ENCODE measurements around the gene DNAJA1.

DNAJA1 gene

DNA sequence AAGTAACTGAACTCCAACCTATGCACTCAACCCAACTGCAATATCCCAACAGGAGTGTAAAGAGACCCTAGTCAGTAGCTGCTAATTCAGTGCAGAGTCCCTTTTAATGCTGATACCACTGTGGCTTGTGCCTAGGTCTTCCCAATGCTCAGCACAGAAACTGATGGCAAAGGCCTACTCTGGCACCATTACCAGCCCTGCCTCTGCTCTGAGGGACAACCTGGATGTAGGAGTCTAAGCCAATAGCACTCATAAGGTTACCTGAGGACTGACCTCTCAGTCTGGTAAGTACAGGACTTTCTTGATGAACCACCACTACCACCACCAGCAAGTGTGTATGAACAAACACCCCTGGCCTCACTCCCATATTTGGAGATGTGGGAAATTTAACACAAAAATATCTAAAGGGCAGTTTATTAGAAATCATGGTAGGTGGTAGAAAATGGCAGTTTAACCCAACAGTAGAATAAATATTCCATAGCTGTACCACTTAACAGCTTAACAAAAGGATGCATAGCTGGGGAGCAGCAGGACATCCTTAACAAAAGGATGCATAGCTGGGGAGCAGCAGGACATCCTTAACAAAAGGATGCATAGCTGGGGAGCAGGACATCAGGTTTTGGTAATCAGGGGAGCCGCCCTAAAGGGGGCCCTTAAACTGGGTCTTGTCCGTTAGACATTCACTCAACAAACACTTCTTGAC is 11.0 kb upstream of the DNAJA1 start:
- H3K9ac ChIP-seq (ENCODE audit: low read depth, low read length, poor library complexity, severe bottlenecking): no peak overlapping the region
- no peak overlapping the region for H2AFZ ChIP-seq (ENCODE audit: low read length)
- H3K4me3 ChIP-seq (ENCODE audit: low read length, poor library complexity, severe bottlenecking): no peak overlapping the region
- H3K4me1 ChIP-seq (ENCODE audit: insufficient read depth, low read length, poor library complexity, severe bottlenecking): no peaks in the 10 kb centered on the region
- no peaks in the 10 kb centered on the region for H3F3A ChIP-seq (ENCODE audit: low read depth)
- TF ChIP-seq, protein P1, sequence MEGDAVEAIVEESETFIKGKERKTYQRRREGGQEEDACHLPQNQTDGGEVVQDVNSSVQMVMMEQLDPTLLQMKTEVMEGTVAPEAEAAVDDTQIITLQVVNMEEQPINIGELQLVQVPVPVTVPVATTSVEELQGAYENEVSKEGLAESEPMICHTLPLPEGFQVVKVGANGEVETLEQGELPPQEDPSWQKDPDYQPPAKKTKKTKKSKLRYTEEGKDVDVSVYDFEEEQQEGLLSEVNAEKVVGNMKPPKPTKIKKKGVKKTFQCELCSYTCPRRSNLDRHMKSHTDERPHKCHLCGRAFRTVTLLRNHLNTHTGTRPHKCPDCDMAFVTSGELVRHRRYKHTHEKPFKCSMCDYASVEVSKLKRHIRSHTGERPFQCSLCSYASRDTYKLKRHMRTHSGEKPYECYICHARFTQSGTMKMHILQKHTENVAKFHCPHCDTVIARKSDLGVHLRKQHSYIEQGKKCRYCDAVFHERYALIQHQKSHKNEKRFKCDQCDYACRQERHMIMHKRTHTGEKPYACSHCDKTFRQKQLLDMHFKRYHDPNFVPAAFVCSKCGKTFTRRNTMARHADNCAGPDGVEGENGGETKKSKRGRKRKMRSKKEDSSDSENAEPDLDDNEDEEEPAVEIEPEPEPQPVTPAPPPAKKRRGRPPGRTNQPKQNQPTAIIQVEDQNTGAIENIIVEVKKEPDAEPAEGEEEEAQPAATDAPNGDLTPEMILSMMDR (conservative IDR thresholded peaks at IDR 0.05; ENCODE audit: low read length): no peak
- TF ChIP-seq EZH2phosphoT487 (IDR thresholded peaks at IDR 0.05; ENCODE audit: borderline replicate concordance): no peak
- no peaks in the 10 kb centered on the region for H3K27me3 ChIP-seq (ENCODE audit: insufficient read depth, low read length, poor library complexity, severe bottlenecking)
- no peaks in the 10 kb centered on the region for H3K36me3 ChIP-seq (ENCODE audit: insufficient read depth, low read length)
- no peaks in the 10 kb centered on the region for H3K9me3 ChIP-seq (ENCODE audit: insufficient read depth, low read depth, low read length)
- H3K9me2 ChIP-seq (replicated peaks; ENCODE audit: low read depth, low read length): no peaks in the 10 kb centered on the region
- H3K4me2 ChIP-seq (ENCODE audit: low read depth, low read length, poor library complexity, severe bottlenecking): no peak overlapping the region
- no peaks in the 10 kb centered on the region for H4K20me1 ChIP-seq (ENCODE audit: insufficient read depth, low read length, poor library complexity, severe bottlenecking)
- H3K79me2 ChIP-seq (ENCODE audit: insufficient read depth, low read length): no peaks in the 10 kb centered on the region

DNA sequence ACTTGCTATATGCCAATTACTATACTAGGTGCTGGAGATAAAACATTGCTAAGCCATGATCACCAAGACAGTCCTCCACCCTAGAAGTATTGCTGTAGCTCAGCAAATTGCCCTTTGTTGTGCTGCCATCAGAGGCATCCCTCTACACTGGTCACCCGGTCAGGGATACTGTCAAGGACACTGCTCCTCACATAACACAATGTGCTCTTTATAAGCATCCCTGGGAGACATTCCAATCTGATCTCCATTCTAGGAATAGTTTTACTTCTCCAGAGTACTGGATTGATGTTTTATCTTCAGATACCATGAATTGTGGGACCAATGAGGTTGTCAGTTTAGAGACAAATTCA is 10.4 kb upstream of the DNAJA1 start:
- no peaks in the 10 kb centered on the region for H3K79me2 ChIP-seq (ENCODE audit: insufficient read depth, low read length)
- no peak overlapping the region for H3K9ac ChIP-seq (ENCODE audit: low read depth, low read length, poor library complexity, severe bottlenecking)
- H3K4me2 ChIP-seq (ENCODE audit: low read depth, low read length, poor library complexity, severe bottlenecking): no peak overlapping the region

GRCh38 chr9:33017283-33018041 is 7.6 kb upstream of the DNAJA1 start:
- no peaks in the 10 kb centered on the region for H3K9me3 ChIP-seq (ENCODE audit: insufficient read depth, low read depth, low read length)
- no peaks in the 10 kb centered on the region for H4K20me1 ChIP-seq (ENCODE audit: insufficient read depth, low read length, poor library complexity, severe bottlenecking)
- no peaks in the 10 kb centered on the region for H3K27me3 ChIP-seq (ENCODE audit: insufficient read depth, low read length, poor library complexity, severe bottlenecking)
- H3K4me2 ChIP-seq (ENCODE audit: low read depth, low read length, poor library complexity, severe bottlenecking): no peak overlapping the region
- no peaks in the 10 kb centered on the region for H3K9me2 ChIP-seq (replicated peaks; ENCODE audit: low read depth, low read length)
- H3K9ac ChIP-seq (ENCODE audit: low read depth, low read length, poor library complexity, severe bottlenecking): no peak overlapping the region
- no peak overlapping the region for H3K4me3 ChIP-seq (ENCODE audit: low read length, poor library complexity, severe bottlenecking)
- no peak overlapping the region for H2AFZ ChIP-seq (ENCODE audit: low read length)
- no peaks in the 10 kb centered on the region for H3K4me1 ChIP-seq (ENCODE audit: insufficient read depth, low read length, poor library complexity, severe bottlenecking)
- no peaks in the 10 kb centered on the region for H3K36me3 ChIP-seq (ENCODE audit: insufficient read depth, low read length)
- H3K79me2 ChIP-seq (ENCODE audit: insufficient read depth, low read length): no peaks in the 10 kb centered on the region
- TF ChIP-seq, protein P1 (conservative IDR thresholded peaks at IDR 0.05; ENCODE audit: low read length): no peak
- TF ChIP-seq EZH2phosphoT487 (IDR thresholded peaks at IDR 0.05; ENCODE audit: borderline replicate concordance): no peak
- no peaks in the 10 kb centered on the region for H3F3A ChIP-seq (ENCODE audit: low read depth)

More for the DNA sequence above, 10.4 kb upstream of the DNAJA1 start:
- Histone ChIP-seq H3K27me3 (ENCODE audit: insufficient read depth, low read length, poor library complexity, severe bottlenecking) (no peaks in the 10 kb centered on the region), H3K9me2 (replicated peaks; ENCODE audit: low read depth, low read length) (no peaks in the 10 kb centered on the region), H3F3A (ENCODE audit: low read depth) (no peaks in the 10 kb centered on the region), H3K4me3 (ENCODE audit: low read length, poor library complexity, severe bottlenecking) (no peak overlapping the region), H4K20me1 (ENCODE audit: insufficient read depth, low read length, poor library complexity, severe bottlenecking) (no peaks in the 10 kb centered on the region), H3K36me3 (ENCODE audit: insufficient read depth, low read length) (no peaks in the 10 kb centered on the region), H2AFZ (ENCODE audit: low read length) (no peak overlapping the region), H3K4me1 (ENCODE audit: insufficient read depth, low read length, poor library complexity, severe bottlenecking) (no peaks in the 10 kb centered on the region), H3K9me3 (ENCODE audit: insufficient read depth, low read depth, low read length) (no peaks in the 10 kb centered on the region)
- TF ChIP-seq, protein P1 (conservative IDR thresholded peaks at IDR 0.05; ENCODE audit: low read length): no peak

All from Loucy (cell line).